Activated naive CD8-positive, alpha-beta T cell treated with anti-CD3 and anti-CD28 coated beads for 36 hours (primary cell): Measurements from ENCODE around the gene DDX46. TPM values are rescaled to one million over a fixed set of nuclear protein-coding genes. Genes with fewer than 3 reads are reported as not detected.
"Not testable (repeated sequence)": the region's sequence is repeated elsewhere in the genome, so short reads cannot be mapped to it uniquely, and the experiment has no call there.

Source experiments
- DNase-seq: peaks from one replicate; pipeline ENCODE4 v3.0.0; 2021
- H3K27ac Mint-ChIP-seq: one replicate; pipeline ENCODE4 v1.8.0; 2022; ENCODE audit warnings: mild to moderate bottlenecking, moderate library complexity, mixed read lengths
- H3K27me3 Mint-ChIP-seq: one replicate; pipeline ENCODE4 v1.8.0; 2022; ENCODE audit warnings: mild to moderate bottlenecking, mixed read lengths
- H3K36me3 Mint-ChIP-seq: one replicate; pipeline ENCODE4 v1.8.0; 2021; ENCODE audit warnings: mild to moderate bottlenecking, mixed read lengths
- H3K4me1 Mint-ChIP-seq: one replicate; pipeline ENCODE4 v1.8.0; 2021; ENCODE audit warnings: mixed read lengths
- H3K4me3 Mint-ChIP-seq: one replicate; pipeline ENCODE4 v1.8.0; 2022; ENCODE audit warnings: mild to moderate bottlenecking, moderate library complexity, mixed read lengths
- H3K9me3 Mint-ChIP-seq: one replicate; pipeline ENCODE4 v1.8.0; 2022; ENCODE audit warnings: mixed read lengths
- total RNA-seq, 2 experiments: library from RNA; stranded (reverse); gene quantifications; one replicate each; pipeline ENCODE4 v1.2.3, GENCODE V29; 2021

Gene DDX46
- total RNA-seq, 2 experiments from 2014 or later = 77.2 to 78.3 TPM

DNA sequence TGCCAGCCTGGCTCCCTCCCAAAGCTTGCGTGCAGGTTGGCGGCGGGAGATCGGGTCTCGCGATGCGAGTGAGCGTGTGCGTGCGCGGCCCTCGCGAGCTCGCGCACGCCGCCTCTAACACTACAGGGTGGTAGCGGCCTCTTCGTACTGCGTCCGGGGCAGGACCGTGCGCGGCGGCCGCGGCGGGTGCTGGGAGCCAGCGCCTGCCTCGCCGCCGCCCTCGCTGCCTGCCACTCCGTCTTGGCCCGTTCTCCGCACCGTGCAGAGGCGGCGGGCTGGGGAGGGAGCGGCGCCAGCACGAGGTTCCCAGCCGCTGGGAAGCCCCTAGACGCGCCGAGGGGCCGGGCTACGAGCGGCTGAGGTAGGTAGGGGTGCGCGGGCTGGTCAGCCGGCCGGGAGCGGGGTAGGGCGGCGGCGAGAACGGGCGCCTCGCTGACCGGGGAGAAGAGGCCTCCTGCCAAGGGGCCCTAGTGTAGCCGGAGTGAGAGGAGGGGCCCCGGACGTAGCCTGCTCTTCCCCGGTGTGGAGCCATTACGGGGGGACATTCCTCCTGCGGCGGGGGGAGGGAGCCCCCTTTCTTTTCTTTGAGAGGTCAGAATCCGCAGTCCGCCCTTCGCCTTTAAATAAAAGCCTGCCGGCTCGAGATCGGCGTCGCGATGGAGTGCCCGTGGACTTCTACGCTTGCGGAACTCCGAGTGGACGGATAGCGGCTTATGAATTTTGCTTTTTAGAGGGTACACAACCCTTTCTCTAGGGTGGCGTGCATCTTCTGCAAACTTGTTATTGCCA, 87.5 kb downstream of the DDX46 start, which contains the start of gene C5orf24:
Gene C5orf24, plus strand, starts transcription at position 117 of the 789 bp plus-strand sequence. CDS start 8,933 bp downstream, outside the sequence.
- peak; percentile 94 for DNase-seq
- H3K27me3 Mint-ChIP-seq = no peaks in the 10 kb centered on the region
- peak within 1 kb of the TSS; percentile 96 for H3K27ac Mint-ChIP-seq
- peak within 1 kb of the TSS; percentile 93 for H3K4me3 Mint-ChIP-seq
- peaks cover 22% of the 10 kb centered on the region for H3K36me3 Mint-ChIP-seq
- H3K9me3 Mint-ChIP-seq = no peaks in the 10 kb centered on the region
- peaks cover 28% of the 10 kb centered on the region for H3K4me1 Mint-ChIP-seq

DNA sequence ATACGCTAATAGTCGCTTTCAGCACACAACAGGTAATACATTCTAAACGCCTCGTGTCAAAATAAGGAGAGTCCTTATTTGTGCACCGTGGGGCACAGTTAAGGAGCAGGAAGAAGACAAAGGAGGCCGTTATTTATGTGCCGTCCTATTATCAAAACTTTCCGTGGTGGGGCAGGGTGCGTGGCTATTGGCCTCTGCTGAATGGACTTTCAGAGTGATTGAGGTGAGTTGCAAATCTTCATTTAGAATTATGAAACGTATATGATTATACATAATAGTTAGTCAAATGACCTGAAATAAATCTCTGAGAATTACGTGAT, 88.0 kb downstream of the DDX46 start:
- Mint-ChIP-seq H3K36me3 (peaks cover 27% of the 10 kb centered on the region), H3K4me3 (peak overlapping the region; percentile 93), H3K27ac (peak overlapping the region; percentile 92), H3K9me3 (no peaks in the 10 kb centered on the region), H3K27me3 (no peaks in the 10 kb centered on the region), H3K4me1 (peaks cover 32% of the 10 kb centered on the region)
- DNase-seq = peak; percentile 26

DNA sequence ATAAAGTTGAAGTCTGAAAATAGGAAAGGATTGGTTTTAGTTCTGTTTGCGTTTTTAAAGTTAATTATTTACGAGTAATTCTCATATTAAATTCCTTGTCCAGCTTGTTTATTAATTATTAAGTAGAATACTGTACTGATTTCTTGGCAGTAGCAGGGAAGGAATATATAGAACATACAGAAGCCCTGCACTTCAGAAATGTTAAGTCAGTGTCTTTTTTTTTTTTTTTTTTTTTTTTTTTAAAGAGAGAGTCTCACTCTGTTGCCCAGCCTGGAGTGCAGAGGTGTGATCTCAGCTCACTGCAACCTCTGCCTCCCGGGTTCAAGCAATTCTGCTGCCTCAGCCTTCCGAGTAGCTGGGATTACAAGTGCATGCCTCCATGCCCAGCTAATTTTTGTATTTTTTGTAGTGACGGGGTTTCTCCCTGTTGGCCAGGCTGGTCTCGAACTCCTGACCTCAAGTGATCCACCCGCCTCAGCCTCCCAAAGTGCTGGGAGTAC, 90.9 kb downstream of the DDX46 start:
- H3K9me3 Mint-ChIP-seq, H3K27me3 Mint-ChIP-seq, H3K4me3 Mint-ChIP-seq, DNase-seq, H3K27ac Mint-ChIP-seq: not testable (repeated sequence)
- Mint-ChIP-seq H3K4me1 (peaks cover 34% of the 10 kb centered on the region), H3K36me3 (peaks cover 32% of the 10 kb centered on the region)

DNA sequence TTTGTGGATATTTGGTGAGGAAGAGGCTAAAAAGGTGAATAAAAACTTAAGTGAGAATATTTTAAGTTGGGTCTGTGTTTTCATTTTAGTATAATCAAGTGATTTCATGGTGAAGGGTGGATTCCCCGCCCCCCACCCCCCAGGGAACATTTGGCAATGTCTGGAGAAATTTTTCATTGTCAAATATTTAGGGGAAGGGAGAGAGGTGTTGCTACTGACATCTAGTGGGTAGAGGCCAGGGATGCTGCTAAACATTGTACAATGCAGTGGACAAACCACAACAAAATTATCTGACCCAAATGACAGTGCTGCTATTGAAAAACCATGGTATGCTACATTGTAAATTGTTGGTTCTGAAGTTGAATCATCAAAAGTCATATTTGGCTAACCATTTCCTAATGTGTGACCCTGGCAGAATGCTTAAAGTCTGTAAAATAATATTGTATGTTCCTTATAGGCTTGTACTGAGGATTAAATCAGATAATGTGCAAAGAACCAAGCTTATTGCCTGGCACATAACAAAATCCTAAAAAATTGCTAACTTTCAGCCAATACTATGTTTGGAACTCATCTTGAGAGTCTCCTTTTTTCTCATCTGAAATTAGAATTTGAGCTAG, 92.8 kb downstream of the DDX46 start:
- Mint-ChIP-seq H3K27me3 (no peaks in the 10 kb centered on the region), H3K4me3 (no peak overlapping the region), H3K4me1 (peaks cover 30% of the 10 kb centered on the region), H3K36me3 (peaks cover 30% of the 10 kb centered on the region), H3K27ac (peak overlapping the region; percentile 29), H3K9me3 (no peaks in the 10 kb centered on the region)
- DNase-seq = no peak

DNA sequence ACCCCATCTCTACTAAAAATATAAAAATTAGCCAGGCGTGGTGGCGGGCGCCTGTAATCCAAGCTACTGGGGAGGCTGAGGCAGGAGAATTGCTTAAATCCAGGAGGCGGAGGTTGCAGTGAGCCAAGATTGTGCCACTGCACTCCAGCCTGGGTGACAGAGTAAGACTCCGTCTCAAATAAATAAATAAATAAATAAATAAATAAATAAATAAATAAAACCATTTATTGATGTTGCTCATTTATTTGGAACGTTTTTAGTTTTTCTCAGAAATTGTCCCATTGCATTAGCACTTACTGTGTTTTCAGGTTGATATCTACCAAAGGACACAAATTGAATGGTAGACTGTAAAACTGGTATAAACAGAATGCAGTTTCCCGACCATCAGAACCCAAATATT, 97.9 kb downstream of the DDX46 start:
- DNase-seq, H3K9me3 Mint-ChIP-seq, H3K4me1 Mint-ChIP-seq, H3K27me3 Mint-ChIP-seq, H3K27ac Mint-ChIP-seq, H3K4me3 Mint-ChIP-seq: not testable (repeated sequence)
- peaks cover 13% of the 10 kb centered on the region for H3K36me3 Mint-ChIP-seq

DNA sequence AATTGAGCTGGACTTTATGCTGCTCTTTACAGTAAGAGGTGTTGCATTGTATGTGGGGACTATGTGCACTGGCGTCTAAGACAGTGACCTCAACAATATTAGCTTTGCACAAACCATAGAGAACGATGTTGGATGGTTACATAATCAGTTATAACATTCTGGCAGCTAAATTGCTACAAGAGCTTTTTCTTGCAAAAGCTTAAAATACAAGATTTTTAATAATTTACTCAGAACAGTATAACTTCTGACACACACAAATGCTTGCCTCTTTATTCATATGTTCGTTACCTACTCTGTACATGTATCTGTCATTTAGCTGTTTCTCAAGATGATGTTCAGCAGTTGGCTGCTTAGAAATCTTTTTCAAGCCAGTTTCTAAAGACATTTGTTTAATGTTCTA, 98.8 kb downstream of the DDX46 start:
- no peak overlapping the region for H3K4me3 Mint-ChIP-seq

DNA sequence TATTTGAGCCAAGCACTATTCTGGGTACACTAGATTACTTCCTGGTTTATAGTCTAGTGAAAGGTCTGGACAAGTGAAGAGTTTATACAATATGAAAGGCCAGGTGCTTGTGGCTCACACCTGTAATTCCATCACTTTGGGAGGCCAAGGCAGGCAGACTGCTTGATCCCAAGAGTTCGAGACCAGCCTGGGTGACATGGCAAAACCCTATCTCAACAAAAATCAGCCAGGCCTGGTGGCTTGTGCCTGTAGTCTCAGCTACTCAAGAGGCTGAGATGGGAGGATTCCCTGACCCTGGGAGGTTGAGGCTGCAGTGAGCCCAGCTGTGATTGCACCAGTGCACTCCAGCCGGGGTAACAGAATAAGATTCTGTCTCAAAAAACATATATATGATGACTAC, 106.1 kb downstream of the DDX46 start:
- Mint-ChIP-seq H3K27ac (no peak overlapping the region), H3K4me1 (no peaks in the 10 kb centered on the region), H3K36me3 (no peaks in the 10 kb centered on the region), H3K27me3 (no peaks in the 10 kb centered on the region), H3K4me3 (no peak overlapping the region), H3K9me3 (no peaks in the 10 kb centered on the region)
- no peak for DNase-seq

More for the DNA sequence above, 98.8 kb downstream of the DDX46 start:
- Mint-ChIP-seq H3K27me3 (no peaks in the 10 kb centered on the region), H3K9me3 (no peaks in the 10 kb centered on the region), H3K27ac (no peak overlapping the region), H3K4me1 (peaks cover 7% of the 10 kb centered on the region), H3K36me3 (peaks cover 11% of the 10 kb centered on the region)
- DNase-seq = no peak

DNA sequence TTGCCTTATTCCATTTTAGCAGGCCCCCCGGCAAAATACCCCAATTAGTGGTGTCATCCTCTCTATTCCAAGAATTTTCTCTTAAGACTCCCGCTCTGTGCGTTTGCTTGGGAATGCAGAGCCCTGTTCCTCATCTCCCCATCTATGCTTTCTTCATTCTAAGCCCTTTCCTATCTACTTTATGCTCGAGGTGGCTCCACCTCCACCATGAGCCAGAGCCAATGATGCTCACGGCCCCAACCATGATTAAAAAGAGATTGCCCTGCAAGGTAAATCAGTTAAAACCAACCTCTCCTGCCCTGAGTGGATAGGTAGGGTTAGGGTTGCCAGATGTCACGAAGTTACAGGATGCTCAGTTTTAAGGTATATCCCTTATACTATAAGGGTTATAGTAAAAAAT, 114.9 kb downstream of the DDX46 start:
- no peak for DNase-seq
- no peaks in the 10 kb centered on the region for H3K27me3 Mint-ChIP-seq
- H3K4me1 Mint-ChIP-seq = peaks cover 34% of the 10 kb centered on the region
- H3K4me3 Mint-ChIP-seq = peak overlapping the region; percentile 97
- peaks cover 14% of the 10 kb centered on the region for H3K36me3 Mint-ChIP-seq
- H3K27ac Mint-ChIP-seq = peak overlapping the region; percentile 95
- no peaks in the 10 kb centered on the region for H3K9me3 Mint-ChIP-seq

DNA sequence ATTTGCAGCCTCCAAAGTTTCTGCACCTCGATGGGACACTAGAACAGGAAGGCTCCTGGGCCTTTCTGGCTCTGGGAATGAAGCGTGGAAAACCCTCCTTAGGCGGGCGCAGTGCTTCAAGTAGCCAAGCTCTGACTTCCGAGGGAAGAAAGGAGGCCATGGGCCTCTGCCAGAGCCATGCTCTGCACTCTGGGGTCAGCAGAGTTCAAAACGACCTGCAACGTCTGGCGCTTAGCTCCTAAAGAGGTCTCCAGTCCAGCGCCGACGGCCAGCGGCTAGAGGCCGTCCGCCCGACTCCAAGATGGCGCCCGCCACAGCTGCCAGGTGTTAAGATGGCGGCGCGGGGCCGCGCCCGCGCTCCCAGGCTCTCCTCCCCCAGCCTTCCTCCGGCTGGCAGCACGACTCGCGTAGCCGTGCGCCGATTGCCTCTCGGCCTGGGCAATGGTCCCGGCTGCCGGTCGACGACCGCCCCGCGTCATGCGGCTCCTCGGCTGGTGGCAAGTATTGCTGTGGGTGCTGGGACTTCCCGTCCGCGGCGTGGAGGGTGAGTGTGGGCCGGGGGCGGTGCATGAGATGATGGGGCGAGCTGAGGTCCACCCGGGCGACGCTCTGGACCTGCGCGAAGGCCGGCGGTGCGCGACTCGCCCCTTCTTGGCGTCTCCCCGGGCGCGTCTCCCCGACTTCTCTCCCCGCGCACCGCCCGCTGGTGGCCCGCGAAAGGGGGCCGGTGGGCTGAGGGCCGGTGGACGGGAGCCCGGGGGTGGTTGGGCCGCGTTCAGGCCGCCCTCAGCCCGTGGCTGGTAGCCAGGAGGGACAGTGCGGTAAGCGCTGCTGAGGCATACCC, 115.6 kb downstream of the DDX46 start, which contains the start of gene TXNDC15:
Gene TXNDC15, plus strand, starts transcription at position 385 of the 844 bp plus-strand sequence. Its CDS starts 57 bp downstream, at position 442.
- peak within 1 kb of the TSS; percentile 95 for H3K27ac Mint-ChIP-seq
- DNase-seq = peak; percentile 87

DNA sequence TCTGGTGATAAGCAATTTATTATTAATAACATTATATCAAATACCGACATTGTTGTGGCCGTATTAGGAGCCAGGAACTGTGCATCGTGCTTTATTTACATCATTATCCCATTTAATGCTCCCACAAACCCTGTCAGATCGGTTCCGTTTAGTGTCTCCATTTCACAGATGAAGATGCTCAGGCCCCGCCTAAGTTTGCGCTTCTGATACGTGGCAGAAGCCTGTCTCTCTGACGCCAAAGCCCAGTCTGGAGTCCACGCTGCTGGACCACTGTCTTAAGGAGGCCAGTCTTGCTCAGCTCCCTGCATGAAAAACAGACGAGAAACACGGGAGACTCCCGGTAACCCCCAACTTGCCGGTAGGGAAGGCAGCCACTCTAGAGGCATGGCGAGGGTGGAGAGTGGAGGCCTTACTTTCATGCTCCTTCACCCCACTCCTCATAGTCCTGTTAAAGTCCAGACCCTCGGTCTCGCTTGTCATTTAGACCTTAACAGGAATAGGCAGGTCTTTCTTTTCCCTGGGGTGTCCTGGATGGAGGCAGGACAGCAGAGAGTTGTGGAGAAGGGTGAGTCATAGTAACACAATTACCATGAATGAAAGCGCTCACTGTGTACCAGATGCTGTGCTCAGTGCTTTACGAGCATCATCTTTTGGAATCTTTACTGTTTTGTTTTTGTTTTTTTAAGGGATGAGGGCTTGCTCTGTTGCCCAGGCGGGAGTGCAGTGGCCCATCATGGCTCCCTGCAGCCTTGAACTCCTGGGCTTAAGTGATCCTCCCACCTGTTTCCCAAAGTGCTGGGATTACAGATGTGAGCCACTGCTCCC, 116.5 kb downstream of the DDX46 start:
- H3K36me3 Mint-ChIP-seq = peaks cover 15% of the 10 kb centered on the region
- peak overlapping the region; percentile 95 for H3K27ac Mint-ChIP-seq
- no peaks in the 10 kb centered on the region for H3K27me3 Mint-ChIP-seq
- peaks cover 40% of the 10 kb centered on the region for H3K4me1 Mint-ChIP-seq
- peak; percentile 35 for DNase-seq
- H3K4me3 Mint-ChIP-seq = peak overlapping the region; percentile 97
- H3K9me3 Mint-ChIP-seq = no peaks in the 10 kb centered on the region

More for the DNA sequence above, 115.6 kb downstream of the DDX46 start, which contains the start of gene TXNDC15:
- Mint-ChIP-seq H3K36me3 (peaks cover 15% of the 10 kb centered on the region), H3K9me3 (no peaks in the 10 kb centered on the region), H3K4me3 (peak within 1 kb of the TSS; percentile 97), H3K27me3 (no peaks in the 10 kb centered on the region), H3K4me1 (peaks cover 39% of the 10 kb centered on the region)

DNA sequence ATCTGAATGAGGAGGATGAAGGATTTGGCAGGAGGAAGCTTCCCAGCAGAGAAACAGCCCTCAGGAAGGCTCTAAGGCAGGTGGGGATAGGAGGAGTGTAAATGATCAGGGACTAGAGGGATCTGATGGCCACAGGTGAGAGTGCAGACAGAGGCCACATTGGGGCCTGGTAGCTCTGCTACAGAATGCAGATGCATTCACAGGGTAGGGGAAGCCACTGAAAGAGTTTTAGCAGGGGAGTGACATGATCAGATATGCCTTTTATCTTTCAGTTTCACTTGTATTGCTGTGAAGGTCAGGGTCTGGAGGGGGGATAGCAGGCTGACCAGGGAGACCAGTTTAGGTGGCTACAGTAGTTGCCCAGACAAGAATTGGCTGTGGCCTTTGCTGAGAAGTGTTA, 118.6 kb downstream of the DDX46 start:
- peaks cover 46% of the 10 kb centered on the region for H3K4me1 Mint-ChIP-seq
- H3K4me3 Mint-ChIP-seq = peak overlapping the region; percentile 32

DNA sequence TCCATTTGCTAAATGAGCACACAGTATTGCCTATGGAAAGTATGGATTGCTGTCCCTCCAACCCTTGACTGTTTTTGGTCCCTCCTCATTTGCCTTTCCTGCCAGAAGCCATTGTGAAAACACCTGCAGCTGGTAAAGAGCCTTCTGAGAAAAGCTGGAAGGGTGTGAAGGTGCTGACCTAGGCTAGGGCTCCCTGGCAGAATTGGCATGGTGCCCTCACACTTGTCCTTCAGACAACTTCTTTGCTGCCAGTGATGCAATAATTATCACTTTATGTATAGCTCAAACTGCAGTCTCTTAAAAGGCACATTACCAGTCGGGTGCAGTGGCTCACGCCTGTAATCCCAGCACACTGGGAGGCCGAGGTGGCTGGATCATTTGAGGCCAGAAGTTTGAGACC, 119.8 kb downstream of the DDX46 start:
- peaks cover 44% of the 10 kb centered on the region for H3K4me1 Mint-ChIP-seq
- H3K27me3 Mint-ChIP-seq = no peaks in the 10 kb centered on the region
- no peak overlapping the region for H3K4me3 Mint-ChIP-seq
- peaks cover 15% of the 10 kb centered on the region for H3K36me3 Mint-ChIP-seq
- no peak for DNase-seq
- no peaks in the 10 kb centered on the region for H3K9me3 Mint-ChIP-seq
- no peak overlapping the region for H3K27ac Mint-ChIP-seq

More for the DNA sequence above, 118.6 kb downstream of the DDX46 start:
- DNase-seq = no peak
- no peaks in the 10 kb centered on the region for H3K27me3 Mint-ChIP-seq
- no peaks in the 10 kb centered on the region for H3K9me3 Mint-ChIP-seq
- peak overlapping the region; percentile 30 for H3K27ac Mint-ChIP-seq
- peaks cover 15% of the 10 kb centered on the region for H3K36me3 Mint-ChIP-seq

DNA sequence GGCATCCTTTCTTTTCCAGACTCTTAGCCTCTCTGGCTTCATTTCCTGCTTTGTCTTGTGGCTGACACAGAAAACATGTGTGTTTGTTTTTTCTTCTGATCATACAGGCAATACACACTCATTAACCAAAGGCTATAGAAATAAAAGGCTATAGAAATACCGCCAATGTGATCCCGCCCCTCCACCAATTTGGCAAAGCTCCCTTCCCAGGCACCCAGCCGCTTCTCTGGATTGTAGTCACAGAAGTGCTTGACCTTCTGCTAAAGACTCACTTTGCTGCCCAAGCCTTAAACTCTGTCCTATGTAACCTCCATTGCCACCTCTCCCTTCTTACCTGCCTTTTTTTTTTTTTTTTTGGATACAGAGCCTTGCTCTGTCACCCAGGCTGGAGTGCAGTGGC, 120.9 kb downstream of the DDX46 start:
- no peaks in the 10 kb centered on the region for H3K9me3 Mint-ChIP-seq
- DNase-seq = no peak
- H3K36me3 Mint-ChIP-seq = peaks cover 15% of the 10 kb centered on the region
- H3K4me3 Mint-ChIP-seq = no peak overlapping the region
- peaks cover 39% of the 10 kb centered on the region for H3K4me1 Mint-ChIP-seq
- H3K27me3 Mint-ChIP-seq = no peaks in the 10 kb centered on the region
- H3K27ac Mint-ChIP-seq = no peak overlapping the region
